Activated CD4-positive, alpha-beta T cell treated with anti-CD3 and anti-CD28 coated beads for 1 hour (primary cell): ENCODE results near the gene RWDD4.

Experiments
- DNase-seq: peaks from one replicate; pipeline ENCODE4 v3.0.0-alpha.2; 2020

RWDD4 gene

DNA sequence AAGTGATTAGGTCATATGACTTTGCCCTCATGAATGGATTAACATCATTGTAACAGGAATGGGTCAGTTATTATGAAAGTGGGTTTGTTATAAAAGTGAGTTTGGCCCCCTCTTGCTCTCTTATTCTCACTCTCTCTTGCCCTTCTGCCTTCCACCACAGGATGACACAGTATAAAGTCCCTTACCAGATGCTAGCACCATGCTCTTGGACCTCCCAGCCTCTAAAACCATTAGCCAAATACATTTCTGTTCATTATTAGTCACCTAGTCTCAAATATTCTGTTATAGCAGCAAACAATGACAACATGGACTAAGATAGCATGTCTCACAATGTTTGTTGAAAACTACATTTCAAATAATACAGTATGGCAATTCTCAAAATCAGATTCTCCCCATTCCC, 59.7 kb downstream of the RWDD4 start:
- DNase-seq = no peak

DNA sequence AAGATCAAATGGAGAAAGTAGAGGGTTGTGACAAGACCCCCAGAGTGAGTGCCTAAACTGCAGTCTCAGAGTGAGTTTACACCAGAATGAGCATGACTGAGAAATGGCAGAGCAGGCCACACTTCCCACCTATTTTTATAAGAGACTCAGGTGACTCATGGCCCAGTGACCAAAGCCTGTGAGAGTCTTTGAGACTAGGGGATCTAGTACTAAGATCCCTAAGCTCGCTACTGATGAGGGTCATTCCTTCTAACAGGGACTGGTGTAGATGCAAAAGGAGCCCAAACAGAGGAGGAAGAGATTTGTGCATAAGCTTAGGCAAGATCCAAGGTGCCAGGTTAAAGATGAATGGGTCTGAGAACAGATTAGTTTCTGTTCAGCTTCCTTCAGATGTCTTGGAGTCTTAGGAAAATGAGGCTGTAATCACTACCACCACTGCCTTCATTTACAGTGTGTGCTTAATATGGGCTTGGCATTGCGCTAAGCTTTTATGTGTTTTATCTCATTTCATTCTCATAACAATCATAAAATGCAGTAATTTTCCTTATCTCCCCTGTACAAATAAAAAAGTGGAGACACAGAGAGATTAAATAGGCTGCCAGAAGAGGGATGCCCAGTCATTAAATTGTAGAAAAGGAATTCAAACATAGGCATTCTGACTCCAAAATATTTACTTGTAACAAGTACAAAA, 62.8 kb downstream of the RWDD4 start:
- no peak for DNase-seq

GRCh38 chr4:183594823-183595222, 64.2 kb downstream of the RWDD4 start:
- DNase-seq = no peak

- DNase-seq = no peak
Observed at GRCh38 chr4:183591301-183591700, 67.7 kb downstream of the RWDD4 start.
